MM.1S (cell line): Measurements from ENCODE around the gene ALDH3B2.
A peak's percentile ranks its signal among the peaks of the same experiment; 100 is the strongest.

ENCODE experiments used
- DNase-seq: peaks from one replicate; pipeline ENCODE4 v3.0.0-alpha.2; 2015
- H2AFZ ChIP-seq: fragments of 300-600 bp; sonication (generic); 2 replicates; pipeline ENCODE4 v1.6.0; 2016; ENCODE audit warnings: antibody characterized with exemption, low read length
- H3F3A ChIP-seq: fragments of 300-600 bp; sonication (generic); 2 replicates; pipeline ENCODE4 v1.6.1; 2016; ENCODE audit warnings: mild to moderate bottlenecking, antibody characterized with exemption, low read length, moderate library complexity, mixed read lengths; ENCODE audit not compliant: insufficient read depth
- H3K27ac ChIP-seq: fragments of 300-600 bp; sonication (generic); 2 replicates; pipeline ENCODE4 v1.5.1; 2016; ENCODE audit warnings: mild to moderate bottlenecking, low read length
- H3K27me3 ChIP-seq: fragments of 300-600 bp; sonication (generic); replicated peaks from 2 replicates; pipeline ENCODE4 v1.6.0; 2016; ENCODE audit warnings: low read length; ENCODE audit not compliant: insufficient read depth
- H3K36me3 ChIP-seq: fragments of 300-600 bp; sonication (generic); replicated peaks from 2 replicates; pipeline ENCODE4 v1.6.1; 2016; ENCODE audit warnings: mild to moderate bottlenecking, low read length, mixed read lengths; ENCODE audit not compliant: insufficient read depth
- H3K4me1 ChIP-seq: fragments of 300-600 bp; sonication (generic); 2 replicates; pipeline ENCODE4 v1.6.1; 2016; ENCODE audit warnings: low read length, mixed read lengths
- H3K4me2 ChIP-seq: fragments of 300-600 bp; sonication (generic); 2 replicates; pipeline ENCODE4 v1.6.0; 2016; ENCODE audit warnings: low read depth, low read length
- H3K4me3 ChIP-seq: fragments of 300-600 bp; sonication (generic); 2 replicates; pipeline ENCODE4 v1.5.1; 2016; ENCODE audit warnings: low read length, mixed read lengths
- H3K79me2 ChIP-seq: fragments of 300-600 bp; sonication (generic); 2 replicates; pipeline ENCODE4 v1.6.1; 2016; ENCODE audit warnings: mixed run types, low read length, mixed read lengths
- H3K9ac ChIP-seq: fragments of 300-600 bp; sonication (generic); 2 replicates; pipeline ENCODE4 v1.6.1; 2016; ENCODE audit warnings: low read length, mixed read lengths
- H3K9me2 ChIP-seq: fragments of 300-600 bp; sonication (generic); replicated peaks from 2 replicates; pipeline ENCODE4 v1.6.1; 2016; ENCODE audit warnings: mild to moderate bottlenecking, low read length, mixed read lengths; ENCODE audit not compliant: insufficient read depth
- H3K9me3 ChIP-seq: fragments of 300-600 bp; sonication (generic); replicated peaks from 2 replicates; pipeline ENCODE4 v1.6.1; 2016; ENCODE audit warnings: mild to moderate bottlenecking, low read length, mixed read lengths; ENCODE audit not compliant: insufficient read depth
- H4K20me1 ChIP-seq: fragments of 300-600 bp; sonication (generic); 2 replicates; pipeline ENCODE4 v1.6.1; 2016; ENCODE audit warnings: mild to moderate bottlenecking, low read length, moderate library complexity, mixed read lengths; ENCODE audit not compliant: insufficient read depth
- EZH2 ChIP-seq: fragments of 300-600 bp; sonication (generic); optimal IDR thresholded peaks from 2 replicates; pipeline ENCODE3; 2017; ENCODE audit warnings: low read depth, mild to moderate bottlenecking, antibody characterized with exemption, low read length, mixed read lengths
- EZH2phosphoT487 ChIP-seq: fragments of 300-600 bp; sonication (generic); IDR thresholded peaks from 2 replicates; pipeline ENCODE4 v1.6.1; 2018; ENCODE audit warnings: antibody characterized with exemption, low read length
- TF ChIP-seq, protein P1 (sequence below): fragments of 300-600 bp; sonication (generic); IDR thresholded peaks from 2 replicates; pipeline ENCODE4 v1.5.1; 2016; ENCODE audit warnings: antibody characterized with exemption, low read length, mixed read lengths

Gene ALDH3B2

DNA sequence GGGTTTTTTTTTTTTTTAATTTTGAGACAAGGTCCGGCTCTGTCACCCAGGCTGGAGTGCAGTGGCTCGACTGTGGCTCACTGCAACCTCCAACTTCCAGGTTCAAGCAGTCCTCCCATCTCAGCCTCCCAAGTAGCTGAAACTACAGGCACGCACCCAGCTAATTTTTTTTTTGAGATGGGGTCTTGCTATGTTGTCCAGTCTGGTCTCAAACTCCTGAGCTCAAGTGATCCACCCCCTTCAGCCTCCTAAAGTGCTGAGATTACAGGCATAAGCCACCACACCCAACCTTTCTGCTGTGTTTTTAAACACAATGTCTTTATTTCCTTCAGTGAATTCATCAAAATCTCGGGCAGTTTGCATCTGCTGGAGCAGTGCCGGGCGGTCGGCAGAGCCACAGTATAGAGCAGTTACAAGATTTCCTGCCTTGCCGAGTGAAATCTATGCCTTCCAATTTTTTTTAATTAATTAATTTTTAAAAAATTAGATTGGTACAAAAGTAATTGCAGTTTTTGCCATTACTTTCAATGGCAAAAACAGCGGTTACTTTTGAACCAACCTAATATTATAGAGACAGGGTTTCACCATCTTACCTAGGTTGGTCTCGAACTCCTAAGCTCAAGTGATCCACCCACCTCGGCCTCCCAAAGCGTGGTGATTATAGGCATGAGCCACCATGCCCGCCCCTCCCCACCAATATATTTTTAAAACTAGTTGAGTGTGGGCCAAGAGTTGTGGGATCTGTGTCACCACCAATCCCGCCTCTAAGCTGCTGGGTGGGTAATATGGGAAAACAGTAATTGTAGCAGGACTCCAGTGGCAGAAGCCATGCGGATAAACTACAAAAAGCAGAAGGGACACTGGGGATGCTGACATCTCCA, 21.2 kb downstream of the ALDH3B2 start:
- no peak for DNase-seq
- Histone ChIP-seq H3F3A (peaks cover 17% of the 10 kb centered on the region; the same call in 1 of the 2 replicates), H3K9ac (no peak overlapping the region), H3K27me3 (no peaks in the 10 kb centered on the region), H3K4me1 (peaks cover 19% of the 10 kb centered on the region), H3K4me2 (no peak overlapping the region), H4K20me1 (no peaks in the 10 kb centered on the region), H3K36me3 (no peaks in the 10 kb centered on the region), H3K79me2 (no peaks in the 10 kb centered on the region), H3K9me2 (no peaks in the 10 kb centered on the region), H3K9me3 (no peaks in the 10 kb centered on the region), H2AFZ (no peak overlapping the region), H3K4me3 (no peak overlapping the region), H3K27ac (no peak overlapping the region)
- TF ChIP-seq EZH2, result no peak
- TF ChIP-seq, protein P1, sequence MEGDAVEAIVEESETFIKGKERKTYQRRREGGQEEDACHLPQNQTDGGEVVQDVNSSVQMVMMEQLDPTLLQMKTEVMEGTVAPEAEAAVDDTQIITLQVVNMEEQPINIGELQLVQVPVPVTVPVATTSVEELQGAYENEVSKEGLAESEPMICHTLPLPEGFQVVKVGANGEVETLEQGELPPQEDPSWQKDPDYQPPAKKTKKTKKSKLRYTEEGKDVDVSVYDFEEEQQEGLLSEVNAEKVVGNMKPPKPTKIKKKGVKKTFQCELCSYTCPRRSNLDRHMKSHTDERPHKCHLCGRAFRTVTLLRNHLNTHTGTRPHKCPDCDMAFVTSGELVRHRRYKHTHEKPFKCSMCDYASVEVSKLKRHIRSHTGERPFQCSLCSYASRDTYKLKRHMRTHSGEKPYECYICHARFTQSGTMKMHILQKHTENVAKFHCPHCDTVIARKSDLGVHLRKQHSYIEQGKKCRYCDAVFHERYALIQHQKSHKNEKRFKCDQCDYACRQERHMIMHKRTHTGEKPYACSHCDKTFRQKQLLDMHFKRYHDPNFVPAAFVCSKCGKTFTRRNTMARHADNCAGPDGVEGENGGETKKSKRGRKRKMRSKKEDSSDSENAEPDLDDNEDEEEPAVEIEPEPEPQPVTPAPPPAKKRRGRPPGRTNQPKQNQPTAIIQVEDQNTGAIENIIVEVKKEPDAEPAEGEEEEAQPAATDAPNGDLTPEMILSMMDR, result no peak
- no peak for TF ChIP-seq EZH2phosphoT487

DNA sequence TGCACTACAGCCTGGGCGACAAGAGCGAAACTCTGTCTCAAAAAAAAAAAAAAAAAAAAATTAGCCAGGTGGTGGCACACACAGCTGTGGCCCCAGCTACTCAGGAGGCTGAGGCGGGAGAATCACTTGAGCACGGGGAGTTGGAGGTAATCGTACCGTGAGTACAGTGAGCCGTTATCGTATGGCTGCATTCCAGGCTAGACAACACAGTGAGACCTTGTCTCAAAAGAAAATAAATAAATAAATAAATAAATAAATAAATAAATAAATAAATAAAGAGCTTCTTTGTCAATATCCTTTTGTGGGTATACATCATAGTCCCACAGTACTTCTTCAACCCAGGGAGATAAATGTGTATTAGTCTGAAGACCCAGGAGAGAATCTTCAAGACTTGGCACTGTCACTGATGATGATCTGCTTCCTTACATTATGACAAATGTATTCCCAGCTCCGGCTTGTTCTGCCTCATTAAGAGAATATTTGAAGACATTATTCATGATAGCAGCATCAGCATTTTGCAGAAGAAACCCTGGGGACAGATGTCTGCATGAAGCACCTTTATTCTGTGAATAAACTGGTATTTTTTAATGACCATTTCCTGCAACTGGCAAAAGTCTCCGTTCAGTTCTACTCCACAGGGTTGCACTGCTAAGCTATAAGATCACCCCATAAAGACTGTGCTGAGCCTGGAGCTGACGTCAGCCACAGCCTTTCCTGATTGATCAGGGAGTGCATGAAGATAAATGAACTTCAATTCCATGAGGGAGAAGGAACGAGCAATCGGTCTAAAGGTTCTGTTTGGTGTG, 22.2 kb downstream of the ALDH3B2 start:
- H3K4me2 ChIP-seq, result no peak overlapping the region
- no peak overlapping the region for H2AFZ ChIP-seq
- H4K20me1 ChIP-seq, result no peaks in the 10 kb centered on the region
- no peak overlapping the region for H3K27ac ChIP-seq
- TF ChIP-seq EZH2phosphoT487, result no peak
- no peak for TF ChIP-seq EZH2
- TF ChIP-seq, protein P1, result no peak
- DNase-seq, result no peak
- no peaks in the 10 kb centered on the region for H3K9me3 ChIP-seq
- H3K4me3 ChIP-seq, result no peak overlapping the region
- H3K4me1 ChIP-seq, result peaks cover 25% of the 10 kb centered on the region
- no peaks in the 10 kb centered on the region for H3K27me3 ChIP-seq
- no peaks in the 10 kb centered on the region for H3K36me3 ChIP-seq
- H3K9me2 ChIP-seq, result no peaks in the 10 kb centered on the region
- no peak overlapping the region for H3K9ac ChIP-seq
- peaks cover 23% of the 10 kb centered on the region for H3F3A ChIP-seq
- no peaks in the 10 kb centered on the region for H3K79me2 ChIP-seq

DNA sequence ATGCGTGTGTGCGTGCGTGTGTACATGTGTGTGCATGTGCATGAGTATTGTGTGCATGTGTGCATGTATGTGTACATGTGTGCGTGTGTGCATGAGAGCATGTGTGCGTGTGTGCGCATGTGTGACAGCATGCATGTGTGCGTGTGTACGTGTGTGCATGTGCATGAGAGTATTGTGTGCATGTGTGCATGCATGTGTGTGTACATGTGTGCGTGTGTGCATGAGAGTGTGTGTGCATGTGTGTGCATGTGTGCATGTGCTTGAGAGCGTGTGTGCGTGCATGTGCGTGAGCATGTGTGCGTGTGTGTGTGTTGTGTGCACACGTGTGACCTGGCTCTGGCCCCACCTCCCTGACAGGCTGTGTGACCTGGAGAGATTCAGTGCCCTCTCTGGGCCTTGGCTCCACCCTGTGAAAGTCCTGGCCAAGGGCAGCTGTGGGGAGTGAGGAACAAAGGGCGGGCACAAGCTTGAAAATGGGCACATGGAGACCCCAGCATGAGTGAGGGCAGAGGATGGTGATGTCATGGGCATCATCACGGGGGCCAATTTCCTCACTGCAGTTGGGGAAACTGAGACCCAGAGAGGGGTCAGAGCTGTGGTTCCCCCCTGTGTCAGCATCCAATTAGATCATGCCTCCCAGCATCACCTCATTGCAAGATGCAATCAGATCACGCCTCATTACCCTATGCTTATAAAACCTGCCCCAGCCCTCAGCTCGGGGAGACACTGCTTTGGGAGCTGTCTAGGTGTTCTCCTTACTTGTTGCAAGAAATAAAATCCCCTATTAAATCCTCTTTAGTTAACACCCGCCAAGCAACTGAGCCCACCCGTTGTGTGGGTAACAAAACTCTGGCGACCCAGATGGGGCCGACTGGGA, 24.6 kb downstream of the ALDH3B2 start:
- Histone ChIP-seq H3K36me3 (no peaks in the 10 kb centered on the region), H3K27me3 (no peaks in the 10 kb centered on the region), H3K27ac (peak overlapping the region; percentile 14; the same call in 1 of the 2 replicates), H3K9me2 (no peaks in the 10 kb centered on the region), H3K4me3 (peak overlapping the region; percentile 58), H3K9me3 (no peaks in the 10 kb centered on the region), H3K4me2 (peak overlapping the region; percentile 46), H2AFZ (peak overlapping the region; percentile 46), H3K4me1 (peaks cover 36% of the 10 kb centered on the region), H3F3A (peaks cover 23% of the 10 kb centered on the region), H3K79me2 (no peaks in the 10 kb centered on the region), H4K20me1 (no peaks in the 10 kb centered on the region), H3K9ac (peak overlapping the region; percentile 36; the same call in 1 of the 2 replicates)
- TF ChIP-seq EZH2phosphoT487 (no peak), EZH2 (no peak)
- TF ChIP-seq, protein P1, result no peak
- peak; percentile 39 for DNase-seq
